GM12873 (cell line): Measurements from ENCODE around the gene RNF186.

ENCODE experiments used
- TF ChIP-seq, protein P1 (sequence below): IDR thresholded peaks from 2 replicates; pipeline ENCODE4 v1.5.1; 2012; ENCODE audit warnings: low read depth, mild to moderate bottlenecking, moderate library complexity, low read length, control low read depth; ENCODE audit not compliant: insufficient read depth; ENCODE audit errors: missing control alignments

The RNF186 gene, protein sequence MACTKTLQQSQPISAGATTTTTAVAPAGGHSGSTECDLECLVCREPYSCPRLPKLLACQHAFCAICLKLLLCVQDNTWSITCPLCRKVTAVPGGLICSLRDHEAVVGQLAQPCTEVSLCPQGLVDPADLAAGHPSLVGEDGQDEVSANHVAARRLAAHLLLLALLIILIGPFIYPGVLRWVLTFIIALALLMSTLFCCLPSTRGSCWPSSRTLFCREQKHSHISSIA

DNA sequence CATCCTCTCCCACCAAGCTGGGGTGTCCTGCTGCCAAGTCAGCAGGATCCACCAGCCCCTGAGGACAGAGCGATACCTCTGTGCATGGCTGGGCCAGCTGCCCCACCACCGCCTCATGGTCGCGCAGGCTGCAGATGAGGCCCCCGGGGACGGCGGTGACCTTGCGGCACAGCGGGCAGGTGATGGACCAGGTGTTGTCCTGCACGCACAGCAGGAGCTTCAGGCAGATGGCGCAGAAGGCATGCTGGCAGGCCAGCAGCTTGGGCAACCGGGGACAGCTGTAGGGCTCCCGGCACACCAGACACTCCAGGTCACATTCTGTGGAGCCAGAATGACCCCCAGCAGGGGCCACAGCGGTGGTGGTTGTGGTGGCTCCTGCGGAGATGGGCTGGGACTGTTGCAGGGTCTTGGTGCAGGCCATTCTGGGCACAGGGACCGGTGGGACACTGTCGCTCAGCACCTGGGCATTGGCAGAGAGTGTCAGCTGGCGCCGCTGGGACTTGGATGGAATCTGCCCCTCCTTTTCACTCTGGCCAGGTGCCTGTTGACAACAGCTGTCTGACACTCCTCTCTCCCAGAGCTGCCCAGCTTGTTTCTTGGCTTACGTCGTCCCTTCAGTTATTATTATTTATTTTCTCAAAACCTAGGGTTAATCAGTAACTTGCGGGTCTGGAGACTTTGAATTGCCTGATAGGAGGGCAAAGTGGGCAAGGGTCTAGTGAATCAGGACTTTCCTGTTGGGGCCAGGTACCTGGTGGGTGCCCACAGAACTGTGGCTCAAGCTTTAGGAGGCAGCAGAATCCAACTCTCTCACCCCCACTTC lies at the start of gene RNF186:
RNF186 (minus strand) TSS at position 603 of the 823 bp plus-strand sequence; CDS start at position 421, 182 bp downstream.
- TF ChIP-seq, protein P1, sequence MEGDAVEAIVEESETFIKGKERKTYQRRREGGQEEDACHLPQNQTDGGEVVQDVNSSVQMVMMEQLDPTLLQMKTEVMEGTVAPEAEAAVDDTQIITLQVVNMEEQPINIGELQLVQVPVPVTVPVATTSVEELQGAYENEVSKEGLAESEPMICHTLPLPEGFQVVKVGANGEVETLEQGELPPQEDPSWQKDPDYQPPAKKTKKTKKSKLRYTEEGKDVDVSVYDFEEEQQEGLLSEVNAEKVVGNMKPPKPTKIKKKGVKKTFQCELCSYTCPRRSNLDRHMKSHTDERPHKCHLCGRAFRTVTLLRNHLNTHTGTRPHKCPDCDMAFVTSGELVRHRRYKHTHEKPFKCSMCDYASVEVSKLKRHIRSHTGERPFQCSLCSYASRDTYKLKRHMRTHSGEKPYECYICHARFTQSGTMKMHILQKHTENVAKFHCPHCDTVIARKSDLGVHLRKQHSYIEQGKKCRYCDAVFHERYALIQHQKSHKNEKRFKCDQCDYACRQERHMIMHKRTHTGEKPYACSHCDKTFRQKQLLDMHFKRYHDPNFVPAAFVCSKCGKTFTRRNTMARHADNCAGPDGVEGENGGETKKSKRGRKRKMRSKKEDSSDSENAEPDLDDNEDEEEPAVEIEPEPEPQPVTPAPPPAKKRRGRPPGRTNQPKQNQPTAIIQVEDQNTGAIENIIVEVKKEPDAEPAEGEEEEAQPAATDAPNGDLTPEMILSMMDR: no peak

DNA sequence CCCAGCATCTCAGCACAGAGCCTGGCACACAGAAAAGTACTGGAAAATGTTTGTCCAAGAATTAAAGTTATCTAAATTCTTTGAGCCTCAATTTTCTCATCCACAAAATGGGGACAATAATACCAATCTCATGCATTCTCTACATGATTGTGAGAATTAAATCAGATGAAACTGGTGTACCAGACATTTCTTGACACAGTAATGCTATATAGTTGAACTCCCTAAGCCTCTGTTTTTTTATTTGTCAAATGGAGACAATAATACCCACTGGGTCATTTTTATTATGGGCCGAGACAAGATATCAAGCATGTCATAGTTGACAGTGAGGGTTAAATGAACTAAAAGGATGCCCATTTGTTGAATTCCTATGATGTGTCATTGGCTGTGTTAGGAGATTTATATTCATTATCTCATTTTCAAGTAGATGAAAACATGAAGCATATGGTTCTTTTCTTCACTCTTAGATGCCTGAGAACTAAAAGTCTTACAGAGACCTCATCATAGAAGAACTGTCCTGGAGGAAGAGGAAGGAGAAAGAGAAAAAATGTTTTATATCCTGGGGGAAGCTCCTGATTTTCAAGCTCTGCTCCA lies 49.6 kb upstream of the RNF186 start:
- TF ChIP-seq, protein P1: no peak

DNA sequence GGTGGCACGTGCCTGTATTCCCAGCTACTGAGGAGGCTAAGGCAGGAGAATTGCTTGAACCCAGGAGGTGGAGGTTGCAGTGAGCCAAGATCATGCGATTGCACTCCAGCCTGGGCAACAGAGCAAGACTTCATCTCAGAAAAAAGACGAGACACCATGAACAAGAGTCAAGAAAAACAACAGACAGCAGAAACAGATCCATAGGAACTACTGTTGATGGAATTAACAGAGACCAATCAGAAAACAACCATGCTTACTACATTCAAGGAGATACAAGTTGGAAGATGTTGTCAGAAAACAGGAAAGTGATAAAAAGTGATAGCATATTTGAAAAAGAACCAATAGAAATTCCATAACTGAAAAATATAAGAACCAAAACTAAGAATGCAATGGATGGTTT lies 47.9 kb upstream of the RNF186 start:
- TF ChIP-seq, protein P1: no peak

DNA sequence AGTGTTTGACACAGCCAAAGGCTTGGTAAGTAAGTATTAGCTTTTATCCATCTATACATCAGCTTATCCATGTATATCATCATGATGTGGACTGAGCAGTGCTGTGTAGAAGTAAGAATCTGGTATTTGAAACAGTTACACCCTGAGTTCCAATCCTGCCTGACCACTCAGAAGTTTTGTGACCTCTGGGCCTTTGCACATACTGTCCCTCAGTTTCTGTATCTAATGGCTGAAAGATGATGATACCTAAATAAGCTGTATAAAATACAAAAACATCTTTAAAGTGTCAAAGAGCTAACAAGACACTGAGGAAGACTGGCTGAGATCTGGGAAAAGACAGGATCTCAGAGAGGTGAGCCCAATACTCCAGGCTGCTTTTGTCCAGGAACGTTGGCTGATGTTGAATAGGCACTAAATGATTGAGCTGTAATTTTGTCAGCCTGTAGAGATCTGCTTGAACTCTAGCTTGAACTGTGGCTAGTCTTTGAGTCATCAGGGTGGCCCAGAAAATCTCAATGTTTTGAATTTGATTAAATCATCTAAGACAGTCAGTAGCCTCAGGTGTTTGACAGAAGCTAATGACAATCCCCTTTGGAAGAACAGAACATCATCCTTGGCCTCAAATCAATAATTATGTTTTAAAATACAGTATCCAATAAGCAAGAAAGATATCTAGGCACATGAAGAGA lies 46.9 kb upstream of the RNF186 start:
- TF ChIP-seq, protein P1: no peak

DNA sequence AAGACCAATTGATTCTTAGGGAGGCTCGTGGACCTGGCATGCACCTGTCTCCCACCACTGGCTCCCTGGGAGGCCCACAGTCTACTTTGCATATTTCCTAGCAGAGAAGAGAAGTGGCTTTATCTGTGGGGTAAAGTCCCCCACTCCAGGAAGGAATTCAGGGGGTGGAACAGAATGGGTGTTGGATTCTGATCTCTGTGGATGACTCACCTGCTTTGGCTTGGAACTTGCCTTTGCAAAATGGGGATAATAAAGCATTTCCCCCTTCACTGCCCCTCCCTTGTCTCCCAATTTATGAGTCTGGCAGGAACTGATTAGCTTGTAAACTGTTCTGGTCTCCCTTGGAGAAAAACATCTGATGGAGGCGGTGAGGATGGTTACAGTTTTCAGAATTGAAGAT lies 46.0 kb upstream of the RNF186 start:
- TF ChIP-seq, protein P1: no peak

DNA sequence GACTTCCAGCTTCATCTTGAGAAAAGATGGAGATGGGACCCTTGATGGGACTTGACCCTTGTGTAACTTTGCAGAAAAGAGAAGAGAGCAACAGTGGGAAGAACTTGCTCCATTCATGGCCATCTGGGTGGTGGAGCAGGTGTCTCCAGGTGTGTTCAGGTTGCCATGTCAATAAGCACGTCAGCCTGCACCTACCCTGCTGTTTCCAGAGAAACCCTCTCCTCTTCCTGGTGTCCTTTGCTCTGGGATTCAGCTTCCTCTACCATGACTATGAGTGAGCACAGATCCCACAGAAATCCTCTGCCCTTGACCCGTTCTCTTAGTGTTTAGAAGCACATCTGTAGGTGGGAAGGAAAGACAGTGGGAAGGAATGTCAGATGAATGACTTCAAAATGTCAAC lies 45.3 kb upstream of the RNF186 start:
- TF ChIP-seq, protein P1: no peak

DNA sequence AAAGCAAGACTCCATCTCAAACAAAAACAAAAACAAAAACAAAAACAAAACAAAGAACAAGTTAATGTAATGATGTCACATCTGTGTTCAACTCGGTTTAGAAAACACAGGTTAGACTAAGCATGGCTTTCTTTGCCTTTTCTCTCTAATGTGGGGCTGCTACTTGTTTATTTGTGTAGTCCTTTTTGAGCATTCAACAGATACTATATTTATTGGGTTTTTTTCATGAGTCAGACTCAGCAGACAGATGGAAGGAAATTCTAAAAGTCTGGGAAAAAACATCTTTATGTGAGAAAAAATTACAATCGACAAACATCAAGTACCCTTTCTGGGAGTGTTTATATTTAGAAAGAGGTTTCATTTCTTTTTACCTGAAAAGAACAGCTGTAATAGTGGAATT lies 44.8 kb upstream of the RNF186 start:
- TF ChIP-seq, protein P1: no peak
